Neutrophil (primary cell): ENCODE data around the gene RENBP.

Experiments used
- H3K27ac ChIP-seq: fragments of 200-600 bp; sonication (generic); 2 replicates; pipeline ENCODE4 v1.5.1; 2016; ENCODE audit warnings: mild to moderate bottlenecking, moderate library complexity
- H3K27me3 ChIP-seq: fragments of 200-600 bp; sonication (generic); 2 replicates; pipeline ENCODE4 v1.6.0; 2016; ENCODE audit warnings: mild to moderate bottlenecking
- H3K36me3 ChIP-seq: fragments of 200-600 bp; sonication (generic); 2 replicates; pipeline ENCODE4 v1.5.1; 2017
- H3K4me1 ChIP-seq, 2 experiments: fragments of 200-600 bp in 1 of 2; sonication (generic) in 1 of 2; 1 replicate in 1 of 2; 2 replicates in 1 of 2; pipeline versions ENCODE4 v1.5.1 to v1.6.1; 2013 to 2016; ENCODE audit warnings: low read depth in 1 of 2, low read length in 1 of 2, mild to moderate bottlenecking in 1 of 2, moderate library complexity in 1 of 2; ENCODE audit not compliant: control insufficient read depth in 1 of 2, insufficient read depth in 1 of 2
- H3K4me3 ChIP-seq, 2 experiments: fragments of 200-600 bp in 1 of 2; sonication (generic) in 1 of 2; 1 replicate in 1 of 2; 2 replicates in 1 of 2; pipeline ENCODE4 v1.5.1; 2013 to 2016; ENCODE audit warnings: low read depth in 1 of 2, low read length in 1 of 2, mild to moderate bottlenecking in 1 of 2, moderate library complexity in 1 of 2
- H3K9me3 ChIP-seq: fragments of 200-600 bp; sonication (generic); 2 replicates; pipeline ENCODE4 v1.5.1; 2016
- CTCF ChIP-seq: fragments of 200-600 bp; sonication (generic); IDR thresholded peaks from 2 replicates; pipeline ENCODE4 v1.5.1; 2016; ENCODE audit warnings: antibody characterized with exemption

RENBP gene

GRCh38 chrX:153960077-153960476 lies 15.6 kb upstream of the RENBP start:
- no peaks in the 10 kb centered on the region for H3K27me3 ChIP-seq
- no peaks in the 10 kb centered on the region for H3K4me1 ChIP-seq
- no peak overlapping the region for H3K27ac ChIP-seq
- TF ChIP-seq CTCF, result no peak
- no peaks in the 10 kb centered on the region for H3K9me3 ChIP-seq
- H3K4me3 ChIP-seq, result no peak overlapping the region
- peaks cover 58% of the 10 kb centered on the region for H3K36me3 ChIP-seq

GRCh38 chrX:153959649-153960048 lies 15.2 kb upstream of the RENBP start:
- Histone ChIP-seq H3K4me3 (no peak overlapping the region), H3K27ac (no peak overlapping the region), H3K36me3 (peaks cover 62% of the 10 kb centered on the region), H3K27me3 (no peaks in the 10 kb centered on the region), H3K4me1 (no peaks in the 10 kb centered on the region), H3K9me3 (no peaks in the 10 kb centered on the region)
- TF ChIP-seq CTCF, result no peak

GRCh38 chrX:153958605-153959004 lies 14.2 kb upstream of the RENBP start:
- no peaks in the 10 kb centered on the region for H3K27me3 ChIP-seq
- H3K4me3 ChIP-seq, result no peak overlapping the region
- no peaks in the 10 kb centered on the region for H3K9me3 ChIP-seq
- no peaks in the 10 kb centered on the region for H3K4me1 ChIP-seq
- H3K27ac ChIP-seq, result no peak overlapping the region
- peaks cover 67% of the 10 kb centered on the region for H3K36me3 ChIP-seq
- no peak for TF ChIP-seq CTCF

- peaks cover 67% of the 10 kb centered on the region for H3K36me3 ChIP-seq
- no peak for TF ChIP-seq CTCF
- no peaks in the 10 kb centered on the region for H3K27me3 ChIP-seq
- H3K9me3 ChIP-seq, result no peaks in the 10 kb centered on the region
- no peak overlapping the region for H3K27ac ChIP-seq
- H3K4me3 ChIP-seq, result no peak overlapping the region
- H3K4me1 ChIP-seq, result no peaks in the 10 kb centered on the region
Observed at GRCh38 chrX:153957224-153957623, 12.8 kb upstream of the RENBP start.

- peaks cover 65% of the 10 kb centered on the region for H3K36me3 ChIP-seq
- no peaks in the 10 kb centered on the region for H3K4me1 ChIP-seq
- no peak overlapping the region for H3K4me3 ChIP-seq
- no peak overlapping the region for H3K27ac ChIP-seq
- no peaks in the 10 kb centered on the region for H3K27me3 ChIP-seq
- H3K9me3 ChIP-seq, result no peaks in the 10 kb centered on the region
- no peak for TF ChIP-seq CTCF
Observed at GRCh38 chrX:153956044-153956907, 11.8 kb upstream of the RENBP start.
